A172 (cell line): ENCODE data around the gene SEL1L. TPM values are rescaled to one million over a fixed set of nuclear protein-coding genes. Genes with fewer than 3 reads are reported as not detected.
"Not testable (repeated sequence)": the region's sequence is repeated elsewhere in the genome, so short reads cannot be mapped to it uniquely, and the experiment has no call there.

Source experiments
- DNase-seq: peaks from one replicate; pipeline ENCODE4 v3.0.0-alpha.2; 2015; ENCODE audit warnings: low spot score
- total RNA-seq: library from RNA; depleted of rRNA; stranded (reverse); fragments of >200 nt; shearing (Covaris generic); gene quantifications from 2 replicates; pipeline ENCODE4 v1.2.3, GENCODE V29; 2014

The SEL1L gene
- total RNA-seq, 1 experiment from 2014 or later, result 40.0 TPM

DNA sequence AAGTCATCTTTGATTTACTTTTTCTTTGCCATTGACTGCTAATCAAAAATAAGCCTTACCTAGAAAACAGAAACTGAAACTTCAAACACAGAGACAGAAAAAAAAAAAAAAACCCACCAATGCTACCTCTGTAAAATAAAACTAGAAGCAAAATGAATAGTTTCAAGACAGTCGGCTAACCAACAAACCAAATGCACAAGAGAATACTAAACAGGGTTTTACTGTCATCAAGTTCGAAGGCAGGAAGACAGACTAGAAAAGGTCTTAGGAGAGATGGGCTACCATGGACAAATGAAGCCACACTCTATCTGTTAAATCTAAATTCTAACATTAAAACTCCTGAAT lies 59.5 kb downstream of the SEL1L start:
- no peak for DNase-seq

DNA sequence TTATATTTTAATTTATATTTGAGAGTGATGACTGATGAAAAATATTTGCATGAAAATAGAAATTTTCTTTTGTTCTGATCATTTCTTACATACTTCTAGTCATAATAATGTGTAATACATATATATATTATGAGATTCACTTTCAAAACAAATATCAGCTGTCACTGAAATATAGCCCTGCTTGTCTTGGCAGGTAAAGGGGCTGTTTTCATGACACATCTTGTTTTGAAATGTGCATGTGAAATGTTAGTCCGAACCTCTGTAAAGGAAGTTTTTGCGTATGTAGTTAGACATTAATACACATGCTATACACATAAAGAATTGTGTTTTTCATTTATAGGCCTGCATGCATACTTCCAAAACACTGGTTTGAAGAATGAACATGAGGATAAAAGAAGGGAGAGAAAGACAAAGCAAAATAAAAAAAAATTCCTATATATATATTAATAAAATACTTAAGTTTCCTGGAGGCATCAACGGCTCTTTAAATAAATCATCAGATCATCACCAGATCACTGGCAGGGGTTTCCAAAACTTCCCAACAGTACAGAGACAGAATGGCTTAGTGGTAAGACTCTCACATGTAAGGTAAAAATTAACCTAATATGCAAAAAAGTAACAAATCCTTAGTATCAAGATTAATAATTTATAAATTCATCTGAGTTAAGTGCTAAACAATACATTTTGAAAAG lies 60.1 kb downstream of the SEL1L start:
- DNase-seq, result no peak

DNA sequence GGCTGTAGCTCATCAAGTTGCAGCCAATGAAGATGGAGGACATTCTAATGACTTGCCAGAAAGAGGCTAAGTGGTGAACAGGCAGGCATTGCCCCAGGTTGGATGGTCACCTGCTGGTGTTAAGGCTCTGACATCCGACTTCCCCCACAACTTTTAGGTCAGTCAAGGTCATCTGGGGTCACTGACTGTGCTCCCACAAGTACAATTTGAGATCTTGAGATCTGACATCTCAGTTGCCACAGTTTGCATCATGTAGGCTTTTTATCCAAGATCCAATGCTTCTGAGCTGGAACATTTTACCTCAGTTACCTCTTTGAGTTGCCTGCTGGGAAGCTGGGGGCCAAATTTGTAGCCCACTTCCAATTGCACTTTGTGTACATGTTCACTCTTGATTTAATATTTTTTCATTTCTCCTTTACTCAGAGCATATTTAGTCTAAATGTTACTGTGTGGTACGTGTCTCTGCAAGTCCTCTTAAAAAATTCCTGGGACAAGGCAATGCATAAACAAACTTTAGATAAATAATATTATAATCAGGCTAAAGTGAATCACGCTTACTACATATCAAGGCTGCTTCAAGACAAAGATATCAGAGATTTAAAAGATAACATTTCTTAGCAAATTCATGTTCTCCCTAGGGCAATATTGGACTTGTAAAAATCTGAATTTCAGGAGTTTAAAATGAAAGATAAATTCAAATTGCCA lies 61.4 kb downstream of the SEL1L start:
- no peak for DNase-seq

DNA sequence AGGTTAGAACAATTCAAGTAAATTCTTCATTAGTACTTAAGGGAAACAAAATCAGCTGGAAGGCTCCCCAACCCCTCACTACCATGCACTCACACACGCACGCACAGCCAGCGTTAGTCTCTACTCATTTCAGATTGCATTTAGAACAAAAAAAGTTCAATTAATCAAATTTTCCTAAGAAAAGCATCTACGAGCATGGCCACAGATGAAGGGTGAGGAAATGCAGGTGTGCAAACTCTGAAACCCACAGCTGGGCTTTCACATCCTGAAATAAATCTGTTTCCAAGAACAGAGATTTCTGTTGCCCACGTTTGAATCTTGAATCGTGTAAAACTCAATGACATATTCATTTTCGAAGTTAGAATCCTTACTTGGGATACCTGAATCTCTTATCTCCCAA lies 62.6 kb downstream of the SEL1L start:
- no peak for DNase-seq

DNA sequence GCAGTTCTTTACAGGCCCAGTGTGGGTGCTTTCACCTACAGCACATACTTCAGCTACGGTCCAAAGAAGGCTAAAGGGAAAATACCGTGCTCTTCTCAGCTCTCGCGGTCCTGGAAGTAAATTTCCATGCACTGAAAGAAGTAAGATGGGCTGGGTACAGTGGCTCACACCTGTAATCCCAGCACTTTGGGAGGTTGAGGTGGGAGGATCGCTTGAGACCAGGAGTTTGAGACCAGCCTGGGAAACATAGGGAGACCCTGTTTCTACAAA lies 63.2 kb downstream of the SEL1L start:
- not testable (repeated sequence) for DNase-seq

DNA sequence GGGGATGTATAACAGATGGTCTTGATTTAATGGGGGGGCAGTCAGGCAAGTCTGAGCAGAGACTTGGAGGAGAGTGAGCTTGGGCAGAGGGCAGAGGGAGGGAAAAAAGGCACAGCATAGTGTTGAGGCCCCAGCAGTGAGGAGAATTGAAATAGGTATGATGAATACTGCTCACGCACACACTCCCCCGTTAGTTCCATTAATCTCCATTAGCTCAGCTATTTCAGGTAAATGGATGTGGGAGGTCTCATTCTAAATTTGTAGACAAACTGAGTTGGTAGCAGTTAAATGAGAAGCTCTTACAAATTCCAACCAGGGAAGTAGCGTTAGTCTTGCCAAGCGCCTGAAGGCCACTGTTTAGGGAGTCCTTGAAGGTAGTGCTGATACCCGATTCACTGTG lies 66.8 kb downstream of the SEL1L start:
- no peak for DNase-seq

DNA sequence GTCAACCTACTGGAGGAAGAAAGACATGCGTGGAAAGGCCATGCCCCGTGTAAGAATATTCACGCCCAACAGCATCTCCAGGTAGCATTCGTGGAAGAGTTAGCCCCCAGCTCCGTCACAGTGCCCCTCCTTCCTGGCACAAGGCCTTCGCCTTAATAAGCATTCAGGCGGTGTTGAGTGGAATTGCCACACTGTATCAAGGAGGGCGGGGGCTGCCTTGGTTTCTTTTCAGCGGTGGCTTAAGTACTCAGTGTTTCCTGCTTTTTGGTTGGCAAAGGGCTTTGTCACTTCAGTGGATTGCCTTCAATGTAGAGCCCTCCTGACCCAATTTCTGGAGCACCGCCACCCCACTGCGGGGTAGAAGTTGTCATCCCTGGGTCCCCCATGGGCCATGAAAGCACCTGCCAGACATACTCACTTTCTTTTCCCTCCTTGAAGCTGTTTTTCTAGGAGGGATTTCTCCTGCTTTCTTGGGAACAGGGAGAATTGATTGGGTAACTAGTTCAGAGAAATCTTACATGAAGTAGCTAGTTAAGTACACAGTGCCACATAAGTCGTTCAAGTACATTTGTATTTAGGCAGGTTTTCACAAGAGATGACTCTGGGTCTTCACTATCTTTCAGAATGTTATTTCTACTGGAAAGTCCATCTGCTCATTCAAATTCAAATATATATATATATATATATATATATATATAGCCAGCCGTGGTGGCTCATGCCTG lies 68.0 kb downstream of the SEL1L start:
- DNase-seq, result no peak

DNA sequence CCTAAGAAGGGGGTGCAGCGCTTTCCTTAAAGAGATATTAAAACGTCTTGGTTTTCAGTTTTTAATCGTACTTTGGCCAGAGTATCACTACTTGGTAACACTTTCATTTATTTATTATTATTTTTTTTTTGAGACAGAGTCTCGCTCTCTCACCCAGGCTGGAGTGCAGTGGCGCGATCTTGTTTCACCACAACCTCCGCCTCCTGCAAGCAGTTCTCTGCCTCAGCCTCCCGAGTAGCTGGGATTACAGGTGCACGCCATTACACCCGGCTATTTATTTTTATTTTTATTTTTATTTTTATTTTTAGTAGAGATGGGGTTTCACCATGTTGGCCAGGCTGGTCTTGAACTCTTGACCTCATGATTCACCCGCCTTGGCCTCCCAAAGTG lies 68.7 kb downstream of the SEL1L start:
- not testable (repeated sequence) for DNase-seq

DNA sequence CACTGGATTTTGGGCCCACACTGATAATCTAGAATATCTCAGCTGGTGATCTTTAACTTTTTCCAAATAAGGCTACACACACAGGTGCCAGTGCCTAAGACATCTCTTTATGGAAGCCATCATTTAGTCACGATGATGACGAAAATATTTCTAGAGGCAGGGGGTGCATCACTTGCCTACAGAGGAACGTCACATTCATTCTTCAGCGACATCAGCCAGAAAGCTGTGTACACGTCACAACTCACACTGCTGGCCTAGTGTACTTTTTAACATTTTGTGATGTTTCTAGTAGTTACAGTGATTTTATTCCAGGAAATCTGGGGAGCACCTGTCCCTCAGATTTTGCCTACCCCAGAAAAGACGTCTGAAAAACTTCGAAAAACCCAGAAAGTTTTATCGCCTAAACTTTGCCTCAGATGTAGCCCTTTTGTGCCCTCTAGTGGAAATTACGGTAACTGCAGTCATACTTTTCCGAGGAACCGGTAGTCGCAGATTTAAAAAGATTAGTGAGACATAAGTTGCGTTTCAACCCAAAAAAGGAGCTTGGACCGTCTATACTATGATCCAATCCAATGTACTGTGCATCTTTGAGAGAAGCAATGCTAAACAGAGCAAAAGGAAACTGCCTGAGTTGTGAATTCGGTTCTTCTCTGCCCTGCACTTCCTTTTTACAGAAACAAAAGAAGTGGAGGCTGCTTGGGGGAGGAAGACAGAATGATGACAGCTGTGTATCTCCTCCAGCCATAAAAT lies 69.2 kb downstream of the SEL1L start:
- peak; percentile 42 for DNase-seq

DNA sequence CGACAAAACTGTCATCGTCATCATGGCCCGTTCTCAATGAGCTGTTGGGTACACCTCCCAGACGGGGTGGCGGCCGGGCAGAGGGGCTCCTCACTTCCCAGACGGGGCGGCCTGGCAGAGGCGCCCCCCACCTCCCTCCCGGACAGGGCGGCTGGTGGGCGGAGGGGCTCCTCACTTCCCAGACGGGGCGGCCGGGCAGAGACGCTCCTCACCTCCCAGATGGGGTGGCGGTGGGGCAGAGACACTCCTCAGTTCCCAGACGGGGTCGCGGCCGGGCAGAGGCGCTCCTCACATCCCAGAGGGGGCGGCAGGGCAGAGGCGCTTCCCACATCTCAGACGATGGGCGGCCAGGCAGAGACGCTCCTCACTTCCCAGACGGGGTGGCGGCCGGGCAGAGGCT lies 71.3 kb downstream of the SEL1L start:
- DNase-seq, result not testable (repeated sequence)

DNA sequence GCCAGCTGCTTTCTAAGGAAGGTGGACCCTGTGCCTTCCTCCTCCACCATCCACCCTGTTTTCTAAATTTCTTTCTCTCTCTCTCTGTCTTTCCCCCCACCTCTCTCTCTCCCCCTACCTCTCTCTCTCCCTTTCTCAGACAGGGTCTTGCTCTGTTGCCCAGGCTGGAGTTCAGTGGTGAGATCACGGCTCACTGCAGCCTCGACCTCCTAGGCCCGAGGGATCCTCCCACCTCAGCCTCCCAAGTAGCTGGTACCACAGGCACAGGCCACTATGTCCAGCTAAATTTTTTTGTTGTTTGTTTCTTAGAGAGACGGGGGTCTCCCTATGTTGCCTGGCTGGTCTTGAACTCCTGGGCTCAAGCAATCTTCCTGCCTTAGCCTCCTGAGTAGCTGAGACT lies 73.7 kb downstream of the SEL1L start:
- DNase-seq, result no peak

DNA sequence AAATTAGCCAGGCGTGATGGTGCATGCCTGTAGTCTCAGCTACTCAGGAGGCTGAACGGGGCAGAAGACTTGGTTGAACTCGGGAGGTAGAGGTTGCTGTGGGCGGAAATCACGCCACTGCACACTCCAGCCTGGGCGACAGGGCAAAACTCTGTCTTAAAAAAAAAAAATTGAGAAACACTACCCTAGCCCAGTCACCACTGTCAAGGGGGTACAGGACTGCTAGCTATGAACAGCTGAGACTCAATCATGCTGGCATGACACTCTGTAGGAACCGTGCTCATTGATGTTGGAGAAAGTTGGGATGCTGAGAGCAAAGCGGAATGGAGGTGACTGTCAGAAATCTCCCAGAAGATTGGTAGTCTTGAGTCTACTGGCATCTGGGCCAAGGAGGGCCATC lies 75.3 kb downstream of the SEL1L start:
- no peak for DNase-seq

DNA sequence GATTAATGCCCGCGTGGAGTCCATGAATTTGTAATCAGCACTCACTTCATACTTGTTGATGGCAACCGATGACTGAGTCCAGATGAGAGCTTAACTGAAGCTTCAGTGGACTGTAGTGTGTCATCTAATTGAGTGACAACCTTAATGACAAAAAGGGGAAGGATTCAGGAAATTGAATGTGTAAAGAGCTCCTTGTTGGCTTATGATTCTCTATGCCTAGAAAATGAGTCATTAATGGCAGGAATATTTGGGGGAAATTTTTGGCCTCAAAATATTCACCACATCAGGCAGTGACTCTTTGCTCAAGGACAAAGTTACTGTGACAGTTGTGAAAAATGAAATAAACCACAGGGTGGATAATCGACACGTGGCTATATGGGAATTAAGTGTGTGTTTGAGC lies 78.3 kb downstream of the SEL1L start:
- DNase-seq, result no peak

DNA sequence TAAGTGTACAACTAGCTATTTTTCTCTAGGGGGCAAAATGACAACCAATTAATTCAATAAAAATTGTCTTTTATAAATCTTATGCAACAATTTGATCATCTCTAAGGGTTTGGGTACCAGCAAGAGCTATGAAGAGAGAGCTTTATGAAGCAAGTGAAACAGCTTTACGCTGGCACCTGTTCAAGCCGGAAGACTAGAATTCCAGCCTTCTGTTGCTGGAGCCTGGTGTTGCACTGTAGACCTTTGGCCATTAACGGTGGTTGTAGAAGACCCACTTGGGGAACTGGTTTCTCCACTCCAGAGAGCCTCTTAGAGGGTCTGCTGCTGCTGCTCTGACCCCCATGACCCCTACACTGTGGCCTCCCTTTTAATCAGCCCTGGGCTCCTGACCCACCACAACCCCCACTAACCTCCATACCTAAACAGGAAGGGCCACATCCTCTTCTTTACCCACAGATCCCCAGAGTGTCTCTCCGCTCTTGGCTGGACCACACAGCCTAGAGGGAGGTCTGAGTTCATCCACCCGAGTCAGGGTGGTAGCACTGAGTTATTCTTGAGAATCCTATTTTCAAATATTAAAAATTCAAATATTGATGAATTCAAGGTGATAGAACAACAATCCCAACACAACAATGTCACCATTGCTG lies 79.0 kb downstream of the SEL1L start:
- DNase-seq, result no peak

DNA sequence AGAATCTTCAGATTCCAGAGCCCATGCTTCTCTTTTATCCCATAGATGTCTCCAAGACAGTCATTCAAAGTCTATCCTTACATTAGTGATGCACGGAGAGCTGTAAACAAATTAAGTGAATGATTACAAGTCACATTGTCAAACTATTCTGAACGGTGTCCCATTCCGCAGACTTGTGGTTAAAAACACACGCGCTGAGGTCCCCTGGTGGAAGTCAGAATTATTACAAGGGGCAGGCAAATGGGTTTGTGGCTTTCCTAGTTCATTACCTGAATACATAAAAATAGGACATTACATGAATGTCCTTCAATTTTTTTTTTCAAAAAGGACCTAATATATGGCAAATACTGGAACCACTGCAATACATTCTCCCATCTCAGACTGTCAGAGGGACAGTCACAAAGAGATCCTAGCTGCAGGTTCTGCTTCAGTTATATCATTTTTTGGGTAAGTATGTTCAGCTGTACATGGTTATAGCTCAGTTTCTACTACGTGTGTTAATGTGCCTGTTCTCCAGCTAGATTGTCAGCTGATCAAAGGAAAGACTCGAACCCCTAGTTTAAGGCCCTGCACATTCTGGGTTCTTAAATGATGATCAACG lies 80.4 kb downstream of the SEL1L start:
- peak; percentile 22 for DNase-seq

DNA sequence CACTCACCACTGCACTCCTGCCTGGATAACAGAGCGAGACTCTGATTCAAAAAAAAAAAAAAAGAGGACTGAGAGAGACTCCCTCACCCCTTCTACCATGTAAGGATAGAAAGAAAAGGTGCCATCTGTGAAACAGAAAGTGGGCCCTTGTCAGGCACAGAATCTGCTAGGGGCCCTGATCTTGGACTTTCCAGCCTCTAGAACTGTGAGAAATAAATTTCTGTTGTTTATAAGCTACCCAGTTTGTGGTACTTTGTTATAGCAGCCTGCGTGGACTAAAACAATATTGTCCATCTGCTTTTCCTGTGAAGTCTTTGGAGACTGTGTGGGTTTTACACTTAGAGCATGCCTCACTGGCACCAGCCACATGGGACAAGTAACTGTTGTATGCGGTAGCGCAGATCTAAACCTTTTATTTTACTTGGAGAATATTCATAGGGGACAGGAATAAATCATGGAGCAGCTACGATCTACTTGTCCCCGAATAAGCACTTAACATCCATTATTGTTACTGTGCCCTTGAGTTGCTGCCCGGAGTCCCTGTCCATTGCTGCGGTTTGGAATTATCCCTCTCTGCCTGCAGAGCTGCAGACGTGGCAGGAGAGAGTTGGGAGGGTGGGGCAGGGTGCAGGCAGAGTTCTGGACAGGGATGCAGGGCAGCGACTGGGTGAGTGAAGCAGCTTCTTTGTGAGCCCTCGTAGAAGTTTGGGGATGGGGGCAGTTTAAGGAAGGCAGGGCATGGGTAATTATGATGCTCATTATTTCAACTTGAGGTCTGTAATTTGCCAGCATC lies 81.1 kb downstream of the SEL1L start:
- no peak for DNase-seq

DNA sequence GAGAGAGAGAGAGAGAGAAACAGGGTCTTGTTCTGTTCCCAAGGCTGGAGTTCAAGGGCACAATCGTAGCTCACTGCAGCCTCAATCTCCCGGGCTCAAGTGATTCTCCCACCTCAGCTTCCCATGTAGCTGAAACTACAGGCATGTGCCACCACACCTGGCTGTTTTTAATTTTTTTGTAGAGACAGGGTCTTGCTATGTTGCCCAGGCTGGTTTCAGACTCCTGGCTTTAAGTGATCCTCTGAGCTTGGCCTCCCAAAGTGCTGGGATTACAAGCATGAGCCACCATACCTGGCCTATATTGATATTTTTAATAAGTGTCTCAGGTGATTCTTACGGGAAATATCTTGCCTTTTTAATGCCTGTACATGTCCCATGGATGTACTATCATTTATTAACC lies 82.7 kb downstream of the SEL1L start:
- DNase-seq, result no peak

DNA sequence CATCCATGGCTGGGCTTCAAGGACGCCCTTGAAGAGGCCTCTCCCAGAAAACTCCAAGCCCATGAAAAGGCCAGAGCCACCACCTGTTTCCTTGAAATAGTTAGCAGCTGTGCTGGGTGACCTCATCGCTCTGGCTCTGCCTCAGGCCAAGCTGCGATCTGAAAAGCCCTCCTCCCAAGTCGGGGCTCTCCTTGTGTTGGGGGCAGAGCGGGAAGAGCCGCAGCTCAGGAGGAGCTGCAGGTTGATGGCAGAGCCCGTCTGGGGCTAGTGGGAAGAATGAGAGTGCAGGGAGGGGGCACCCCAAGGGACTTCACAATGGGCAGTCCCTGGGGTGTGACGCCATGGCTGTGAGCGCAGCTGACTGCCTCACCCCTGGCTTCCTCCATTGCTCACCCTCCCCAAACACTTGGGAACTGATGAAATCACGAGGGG lies 83.5 kb downstream of the SEL1L start:
- DNase-seq, result no peak

DNA sequence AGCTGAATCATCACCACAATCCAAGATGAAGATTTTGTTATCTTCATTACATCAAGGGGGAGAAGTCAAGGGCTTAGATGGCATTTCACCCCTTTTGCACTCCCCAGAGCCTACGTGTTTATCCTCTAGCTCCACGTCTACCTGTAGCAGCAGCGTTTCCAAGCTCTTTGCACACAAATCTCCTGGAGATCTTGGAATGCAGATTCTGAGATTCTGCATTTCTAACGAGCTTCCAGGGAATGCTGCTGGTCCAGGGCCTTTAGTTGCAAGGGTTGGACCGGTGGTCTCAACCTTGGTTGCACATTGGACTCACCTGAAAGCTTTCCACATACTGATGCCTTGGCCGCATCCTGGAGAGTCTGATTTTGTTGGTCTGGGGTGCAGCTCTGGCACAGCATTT lies 84.1 kb downstream of the SEL1L start:
- DNase-seq, result no peak

DNA sequence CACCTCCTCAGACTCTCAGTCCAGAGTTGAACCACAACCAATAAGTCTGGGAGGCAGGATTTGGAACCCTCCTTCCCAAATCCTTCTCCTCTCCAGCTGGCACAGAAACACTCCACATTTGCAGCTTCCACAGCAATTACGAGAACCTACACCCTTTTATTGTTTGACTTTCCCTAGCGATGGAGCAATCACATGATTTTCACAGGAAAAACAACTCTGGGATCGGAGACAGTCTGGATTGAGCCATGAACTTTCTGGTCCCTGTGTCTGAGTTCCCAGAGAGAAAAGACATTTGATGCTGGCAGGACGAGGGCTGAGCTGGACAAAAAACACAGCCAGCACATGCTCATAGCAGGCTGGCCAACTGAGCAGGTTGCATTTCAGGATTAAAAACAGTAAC lies 84.5 kb downstream of the SEL1L start:
- no peak for DNase-seq
